Measurements from ENCODE around the gene IFITM5.

Gene IFITM5

GRCh38 chr11:316031-316701, 16.8 kb upstream of the IFITM5 start:
- H3K9me3 ChIP-seq (ENCODE audit: control insufficient read depth, insufficient read depth, low read depth, low read length), result no peaks in the 10 kb centered on the region
- H3K36me3 ChIP-seq (ENCODE audit: control insufficient read depth in 2 of 2, insufficient read depth in 1 of 2, low read length in 2 of 2), result no peaks in the 10 kb centered on the region
- CTCF ChIA-PET, result interaction anchor here (0.6 to 1.5 kb wide), 3 partner anchors 13 to 44 kb away, joined by 3 to 6 read pairs (median 4); no protein-coding TSS in a partner anchor
- H3K4me3 ChIP-seq (ENCODE audit: low read depth, low read length), result no peak overlapping the region
- no peaks in the 10 kb centered on the region for H3K4me1 ChIP-seq (ENCODE audit: control insufficient read depth, insufficient read depth, low read length)
- POLR2A ChIA-PET, result no interaction called here
- TF ChIP-seq ZNF623 (tag by site-specific recombination; IDR thresholded peaks at IDR 0.05) (no peak), ZNF530 (tag by site-specific recombination; IDR thresholded peaks at IDR 0.05; ENCODE audit: low read depth) (no peak), ZBTB8A (tag by site-specific recombination; IDR thresholded peaks at IDR 0.05) (no peak), ZBTB17 (tag by site-specific recombination; IDR thresholded peaks at IDR 0.05) (no peak), ZNF223 (tag by site-specific recombination; IDR thresholded peaks at IDR 0.05) (no peak), ZNF768 (tag by site-specific recombination; IDR thresholded peaks at IDR 0.05) (no peak), ZNF529 (tag by site-specific recombination; IDR thresholded peaks at IDR 0.05; ENCODE audit: insufficient replicate concordance) (no peak), ZNF146 (tag by site-specific recombination; IDR thresholded peaks at IDR 0.05) (no peak), ZNF302 (tag by site-specific recombination; IDR thresholded peaks at IDR 0.05; ENCODE audit: low read depth) (no peak), OSR2 (tag by site-specific recombination; IDR thresholded peaks at IDR 0.05) (no peak), SP3 (tag by site-specific recombination; IDR thresholded peaks at IDR 0.05) (no peak), KLF16 (tag by site-specific recombination; IDR thresholded peaks at IDR 0.05) (no peak), ZNF521 (tag by site-specific recombination; IDR thresholded peaks at IDR 0.05) (no peak), ZNF626 (tag by site-specific recombination; IDR thresholded peaks at IDR 0.05) (no peak), ZNF596 (tag by site-specific recombination; IDR thresholded peaks at IDR 0.05) (no peak), ZNF174 (tag by site-specific recombination; IDR thresholded peaks at IDR 0.05) (no peak), ZBTB1 (tag by site-specific recombination; IDR thresholded peaks at IDR 0.05) (no peak)
- no peak overlapping the region for H3K27ac ChIP-seq (ENCODE audit: extremely low read depth, low read depth, low read length)

GRCh38 chr11:315516-315994, 16.2 kb upstream of the IFITM5 start:
- Histone ChIP-seq H3K9me3 (ENCODE audit: control insufficient read depth, insufficient read depth, low read depth, low read length) (no peaks in the 10 kb centered on the region), H3K36me3 (ENCODE audit: control insufficient read depth in 2 of 2, insufficient read depth in 1 of 2, low read length in 2 of 2) (no peaks in the 10 kb centered on the region), H3K27ac (ENCODE audit: extremely low read depth, low read depth, low read length) (no peak overlapping the region), H3K4me3 (ENCODE audit: low read depth, low read length) (no peak overlapping the region), H3K4me1 (ENCODE audit: control insufficient read depth, insufficient read depth, low read length) (no peaks in the 10 kb centered on the region)
- ChIA-PET CTCF (interaction anchor here (0.6 kb wide), 1 partner anchor 45 kb away, joined by 3 read pairs; no protein-coding TSS in a partner anchor), POLR2A (no interaction called here)
- TF ChIP-seq MZF1 (tag by site-specific recombination; IDR thresholded peaks at IDR 0.05; ENCODE audit: borderline replicate concordance), result no peak
- TF ChIP-seq CTCF (tag by site-specific recombination; IDR thresholded peaks at IDR 0.05), result no peak
- TF ChIP-seq BCL11A (tag by site-specific recombination; IDR thresholded peaks at IDR 0.05; ENCODE audit: low read depth), result no peak
- TF ChIP-seq GLI2 (tag by site-specific recombination; IDR thresholded peaks at IDR 0.05; ENCODE audit: borderline replicate concordance, low read depth), result no peak
- TF ChIP-seq ZNF266 (tag by site-specific recombination; IDR thresholded peaks at IDR 0.05; ENCODE audit: low read depth), result no peak
- no peak for TF ChIP-seq GLIS2 (tag by site-specific recombination; IDR thresholded peaks at IDR 0.05)
- no peak for TF ChIP-seq ZNF202 (tag by site-specific recombination; IDR thresholded peaks at IDR 0.05; ENCODE audit: borderline replicate concordance)

Data from HEK293 (cell line).